NCI-H526 treated with DMSO at 0.1 percent for 48 hours (cell line): ENCODE results near the gene ST3GAL3.

Experiments
- DNase-seq: peaks from one replicate; lab custom pipeline; 2025; lab: John Stamatoyannopoulos, UW

ST3GAL3 gene

DNA sequence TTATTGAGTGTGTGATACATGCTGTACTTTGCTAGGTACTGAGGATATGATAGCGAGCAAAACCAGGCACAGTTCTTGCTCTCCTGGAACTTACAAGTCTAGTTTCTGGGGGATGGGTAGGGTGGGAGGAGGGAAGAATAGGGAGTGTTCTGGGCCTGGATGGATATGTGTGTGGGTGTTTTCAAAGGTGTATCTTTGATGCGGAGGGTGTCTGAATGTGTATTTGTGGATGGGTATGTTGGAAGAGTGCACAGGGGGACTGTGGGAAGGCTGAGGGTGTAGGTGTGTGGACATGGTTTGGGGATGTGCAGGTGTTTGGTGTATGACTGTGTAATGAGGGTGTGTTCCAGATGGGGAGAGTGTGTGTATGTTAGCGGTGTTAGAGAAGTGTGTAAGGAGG, 258.0 kb downstream of the ST3GAL3 start:
- no peak for DNase-seq

DNA sequence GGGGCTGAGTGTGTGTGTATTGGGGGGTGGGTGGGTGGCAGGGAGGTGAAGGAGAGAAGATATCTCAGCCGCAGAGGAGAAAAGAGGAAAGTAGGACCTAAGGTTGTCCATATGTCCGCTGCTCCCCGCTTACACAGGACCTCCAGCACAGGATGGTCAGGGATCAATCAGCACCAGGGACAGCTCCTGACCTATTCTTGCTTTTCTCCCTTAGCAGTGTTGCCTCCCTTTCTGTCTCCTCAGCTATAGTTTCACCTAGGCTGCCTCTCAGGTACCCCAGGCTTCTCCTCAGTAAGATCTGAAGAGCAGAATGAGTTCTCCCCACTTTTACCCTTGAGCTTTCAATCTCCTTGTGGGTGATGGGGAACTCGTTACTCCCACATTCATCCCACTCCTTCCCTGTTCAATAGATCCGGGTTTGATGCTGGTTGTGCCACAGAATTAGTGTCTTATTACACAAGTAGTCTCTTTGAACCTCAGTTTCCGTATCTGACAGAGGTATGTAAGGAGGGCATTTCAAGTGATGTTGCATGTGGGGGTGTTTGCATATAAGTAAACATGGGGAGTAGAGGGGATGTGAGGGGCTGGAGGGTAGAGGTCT, 261.1 kb downstream of the ST3GAL3 start:
- no peak for DNase-seq

DNA sequence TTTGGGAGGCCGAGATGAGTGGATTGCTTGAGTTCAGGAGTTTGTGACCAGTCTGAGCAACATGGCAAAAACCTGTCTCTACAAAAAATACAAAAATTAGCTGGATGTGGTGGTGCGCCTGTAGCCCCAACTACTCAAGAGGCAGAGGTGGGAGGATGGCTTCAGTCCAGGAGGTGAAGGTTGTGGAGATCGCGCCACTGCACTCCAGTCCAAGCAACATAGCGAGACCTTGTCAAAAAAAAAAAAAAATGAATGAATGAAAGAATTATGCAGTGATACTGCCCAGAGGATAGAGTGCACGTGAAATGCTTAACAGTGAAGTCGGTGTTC, 262.0 kb downstream of the ST3GAL3 start:
- DNase-seq = no peak

DNA sequence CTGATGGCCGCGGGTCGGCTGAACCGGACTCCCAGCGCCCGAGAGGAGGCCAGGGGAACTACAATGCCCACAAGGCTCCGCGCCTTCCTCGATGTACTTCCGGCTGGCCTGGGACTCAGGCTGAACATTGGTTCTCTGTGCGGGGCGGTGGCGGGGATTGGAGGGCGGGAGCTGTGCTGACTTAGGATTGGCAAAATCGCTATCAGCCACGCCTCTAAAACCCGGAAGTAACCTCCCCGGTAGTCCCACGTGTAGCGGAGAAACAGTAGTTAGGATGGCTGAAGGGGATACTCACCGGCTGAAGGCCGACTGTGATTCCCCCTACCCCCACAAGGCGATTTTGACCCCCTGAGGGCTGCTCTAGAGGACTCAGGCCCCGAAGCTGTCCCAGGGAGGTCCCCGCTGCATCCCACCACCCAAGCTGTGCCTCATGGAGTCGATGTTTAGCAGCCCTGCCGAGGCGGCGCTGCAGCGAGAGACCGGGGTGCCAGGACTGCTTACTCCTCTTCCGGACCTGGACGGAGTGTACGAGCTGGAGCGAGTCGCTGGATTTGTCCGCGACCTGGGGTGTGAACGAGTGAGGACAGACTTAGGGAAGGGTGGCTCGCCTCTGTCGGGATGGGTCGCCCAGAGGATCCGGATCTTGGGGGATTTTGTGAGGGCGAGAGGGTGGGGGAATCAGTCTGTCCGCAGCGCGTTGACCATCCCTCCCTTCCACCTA, 262.6 kb downstream of the ST3GAL3 start, which contains the start of gene DPH2:
DPH2 (plus strand) TSS at position 265 of the 721 bp plus-strand sequence; CDS start at position 431, 166 bp downstream.
- DNase-seq = peak; percentile 99

DNA sequence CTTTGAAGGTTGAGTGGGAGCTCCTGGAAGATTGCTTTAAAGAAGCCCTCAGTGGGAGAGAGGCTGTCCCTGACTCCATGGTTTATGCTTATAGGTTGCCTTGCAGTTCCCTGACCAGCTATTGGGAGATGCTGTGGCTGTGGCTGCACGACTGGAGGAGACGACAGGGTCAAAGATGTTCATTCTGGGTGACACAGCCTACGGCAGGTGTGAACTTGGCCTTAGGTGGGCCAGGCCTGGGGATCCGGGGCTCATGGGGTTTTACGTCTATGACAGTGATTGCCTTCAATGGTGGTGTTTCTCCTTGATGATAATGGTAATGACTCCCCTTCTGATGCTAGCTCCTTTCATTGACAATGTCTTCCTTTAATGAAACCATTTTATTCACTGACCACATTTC, 263.2 kb downstream of the ST3GAL3 start:
- DNase-seq = no peak

DNA sequence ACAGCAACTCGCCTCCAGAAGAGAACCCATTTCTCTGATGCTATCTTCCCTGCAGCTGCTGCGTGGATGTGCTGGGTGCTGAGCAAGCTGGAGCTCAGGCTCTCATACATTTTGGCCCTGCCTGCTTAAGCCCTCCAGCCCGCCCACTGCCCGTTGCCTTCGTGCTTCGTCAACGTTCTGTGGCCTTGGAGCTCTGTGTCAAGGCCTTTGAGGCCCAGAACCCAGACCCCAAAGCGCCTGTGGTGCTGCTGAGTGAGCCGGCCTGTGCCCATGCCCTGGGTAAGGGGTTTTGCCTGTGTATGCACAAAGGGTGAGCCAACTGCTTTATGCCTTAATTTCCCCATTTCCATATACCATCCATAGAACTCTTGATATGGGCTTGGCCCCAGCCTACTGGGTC, 263.6 kb downstream of the ST3GAL3 start:
- no peak for DNase-seq

DNA sequence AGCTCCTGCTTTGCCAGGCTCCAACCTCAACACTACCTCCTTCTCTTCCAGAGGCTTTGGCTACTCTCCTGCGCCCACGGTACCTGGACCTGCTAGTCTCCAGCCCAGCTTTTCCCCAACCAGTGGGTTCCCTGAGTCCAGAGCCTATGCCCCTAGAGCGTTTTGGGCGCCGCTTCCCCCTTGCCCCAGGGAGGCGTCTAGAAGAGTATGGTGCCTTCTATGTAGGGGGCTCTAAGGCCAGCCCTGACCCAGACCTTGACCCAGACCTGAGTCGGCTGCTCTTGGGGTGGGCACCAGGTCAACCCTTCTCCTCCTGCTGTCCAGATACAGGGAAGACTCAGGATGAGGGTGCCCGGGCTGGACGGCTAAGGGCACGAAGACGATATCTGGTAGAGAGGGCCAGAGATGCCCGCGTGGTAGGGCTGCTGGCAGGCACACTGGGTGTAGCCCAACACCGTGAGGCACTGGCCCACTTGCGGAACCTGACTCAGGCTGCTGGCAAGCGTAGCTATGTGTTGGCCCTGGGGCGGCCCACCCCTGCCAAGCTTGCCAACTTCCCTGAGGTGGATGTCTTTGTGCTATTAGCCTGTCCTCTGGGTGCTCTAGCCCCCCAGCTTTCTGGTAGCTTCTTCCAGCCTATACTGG, 264.1 kb downstream of the ST3GAL3 start:
- no peak for DNase-seq

DNA sequence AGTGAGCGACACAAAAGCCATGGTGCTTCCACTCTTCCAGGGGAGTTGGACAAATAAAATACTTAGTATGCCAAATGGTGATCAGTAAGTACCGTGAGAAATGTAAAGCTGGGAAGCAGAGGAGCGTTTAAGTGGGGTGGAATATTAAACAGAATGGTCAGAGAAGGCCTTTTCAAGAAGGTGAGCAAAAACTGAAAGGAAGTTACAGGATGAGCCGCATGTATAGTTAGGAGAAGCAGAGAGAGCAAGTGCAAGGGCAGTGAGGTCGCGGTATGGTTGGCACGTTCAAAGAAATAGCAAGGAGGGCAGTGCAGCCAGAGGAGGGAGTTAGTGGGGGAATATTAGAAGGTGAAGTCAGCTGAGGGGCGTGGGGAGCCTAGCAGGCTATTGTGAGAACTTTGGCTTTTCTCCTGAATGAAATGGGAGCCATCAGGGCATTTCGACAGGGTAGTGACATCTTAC, 266.7 kb downstream of the ST3GAL3 start:
- peak; percentile 77 for DNase-seq

DNA sequence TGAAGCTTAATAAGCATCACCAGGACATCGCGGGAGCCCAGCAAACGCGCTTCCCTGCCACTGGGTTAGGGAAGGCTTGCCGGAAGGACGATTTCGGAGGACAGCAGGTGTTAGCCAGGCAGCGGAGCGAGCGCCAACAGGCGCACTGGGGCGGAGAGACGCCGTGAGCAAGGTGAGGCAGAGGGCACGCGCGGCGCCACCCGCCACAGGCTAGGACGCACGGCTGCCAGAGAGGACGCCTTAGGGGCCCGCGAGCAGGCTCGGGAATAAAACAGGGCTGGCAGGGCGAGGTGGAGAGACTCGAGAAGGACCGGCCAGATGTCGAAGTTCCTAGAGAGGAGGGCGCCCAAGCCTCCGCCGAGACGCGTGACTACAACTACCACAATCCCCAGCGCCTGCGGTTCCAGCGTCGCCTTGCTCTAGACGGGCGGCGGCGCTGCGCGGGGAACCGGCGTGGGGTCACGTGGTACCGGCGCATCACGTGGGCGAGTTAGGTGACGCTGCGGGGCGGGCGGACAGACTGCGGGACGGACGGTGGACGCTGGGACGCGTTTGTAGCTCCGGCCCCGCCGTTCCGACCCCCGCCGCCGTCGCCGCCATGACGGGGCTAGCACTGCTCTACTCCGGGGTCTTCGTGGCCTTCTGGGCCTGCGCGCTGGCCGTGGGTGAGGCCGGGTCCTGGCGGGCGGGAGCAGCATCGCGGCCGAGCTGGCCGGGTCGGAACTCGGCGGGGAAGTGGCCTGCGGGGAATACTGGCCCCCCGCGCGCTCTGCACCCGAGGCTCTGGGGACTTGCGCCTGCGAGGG, 267.3 kb downstream of the ST3GAL3 start, which contains the start of gene ATP6V0B:
ATP6V0B (plus strand) TSS at position 518 of the 806 bp plus-strand sequence; CDS start at position 599, 81 bp downstream.
- DNase-seq = peak; percentile 97

DNA sequence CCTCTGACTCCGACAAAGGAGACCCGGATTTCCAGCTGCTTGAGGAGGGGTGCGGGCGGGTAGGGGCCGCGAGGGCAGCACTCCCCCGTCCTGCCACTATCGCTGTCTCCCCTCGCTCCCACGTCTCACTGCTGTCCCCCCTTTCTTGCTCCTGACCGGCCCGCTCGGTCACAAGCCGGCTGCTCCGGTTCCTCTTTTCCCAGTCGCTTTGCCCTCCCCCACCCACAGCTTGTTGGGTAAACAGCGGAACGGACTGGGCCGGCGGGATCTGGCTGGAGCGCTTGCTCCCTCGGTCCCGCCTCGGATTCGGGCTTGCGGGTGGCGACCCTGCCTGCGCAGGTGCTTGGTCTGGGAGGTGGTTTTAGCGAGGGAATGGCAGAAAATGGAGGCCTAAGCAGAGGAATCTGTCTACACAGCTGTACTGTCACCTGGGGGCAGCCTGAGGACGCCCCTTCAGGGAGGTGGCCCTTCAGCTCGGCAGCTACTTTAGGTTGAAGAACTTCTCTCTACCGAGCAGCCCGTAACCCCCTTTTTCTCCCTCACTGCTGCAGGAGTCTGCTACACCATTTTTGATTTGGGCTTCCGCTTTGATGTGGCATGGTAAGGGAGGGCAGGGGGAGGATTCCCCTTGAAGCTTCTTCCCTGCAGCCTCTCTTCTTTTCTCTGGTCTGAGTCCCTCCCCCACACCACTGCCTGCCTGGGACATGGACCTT, 268.1 kb downstream of the ST3GAL3 start:
- no peak for DNase-seq

DNA sequence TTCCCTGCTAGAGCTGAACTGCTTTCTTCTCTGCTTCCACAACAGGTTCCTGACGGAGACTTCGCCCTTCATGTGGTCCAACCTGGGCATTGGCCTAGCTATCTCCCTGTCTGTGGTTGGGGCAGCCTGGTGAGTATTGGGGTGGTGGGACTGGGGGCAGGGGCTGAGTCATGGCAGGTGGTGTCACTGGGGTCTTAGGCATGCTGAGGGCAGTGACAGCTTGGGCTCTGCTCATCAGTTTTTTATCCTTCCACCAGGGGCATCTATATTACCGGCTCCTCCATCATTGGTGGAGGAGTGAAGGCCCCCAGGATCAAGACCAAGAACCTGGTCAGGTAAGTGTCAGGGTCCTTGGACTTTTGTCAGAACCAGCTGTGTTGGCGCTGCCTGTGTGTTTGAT, 268.7 kb downstream of the ST3GAL3 start:
- no peak for DNase-seq

DNA sequence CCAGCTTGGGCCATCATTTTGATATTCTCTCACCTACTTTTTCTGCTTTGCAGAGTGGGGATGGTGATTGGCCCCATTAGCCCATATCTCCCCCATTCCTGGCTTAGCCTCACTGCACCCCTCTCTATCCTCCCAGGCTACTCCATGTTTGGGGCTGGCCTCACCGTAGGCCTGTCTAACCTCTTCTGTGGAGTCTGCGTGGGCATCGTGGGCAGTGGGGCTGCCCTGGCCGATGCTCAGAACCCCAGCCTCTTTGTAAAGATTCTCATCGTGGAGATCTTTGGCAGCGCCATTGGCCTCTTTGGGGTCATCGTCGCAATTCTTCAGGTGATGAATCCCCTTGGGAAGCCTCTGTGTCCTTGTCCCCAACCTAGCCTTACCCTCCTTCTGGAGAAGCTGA, 269.6 kb downstream of the ST3GAL3 start:
- no peak for DNase-seq

DNA sequence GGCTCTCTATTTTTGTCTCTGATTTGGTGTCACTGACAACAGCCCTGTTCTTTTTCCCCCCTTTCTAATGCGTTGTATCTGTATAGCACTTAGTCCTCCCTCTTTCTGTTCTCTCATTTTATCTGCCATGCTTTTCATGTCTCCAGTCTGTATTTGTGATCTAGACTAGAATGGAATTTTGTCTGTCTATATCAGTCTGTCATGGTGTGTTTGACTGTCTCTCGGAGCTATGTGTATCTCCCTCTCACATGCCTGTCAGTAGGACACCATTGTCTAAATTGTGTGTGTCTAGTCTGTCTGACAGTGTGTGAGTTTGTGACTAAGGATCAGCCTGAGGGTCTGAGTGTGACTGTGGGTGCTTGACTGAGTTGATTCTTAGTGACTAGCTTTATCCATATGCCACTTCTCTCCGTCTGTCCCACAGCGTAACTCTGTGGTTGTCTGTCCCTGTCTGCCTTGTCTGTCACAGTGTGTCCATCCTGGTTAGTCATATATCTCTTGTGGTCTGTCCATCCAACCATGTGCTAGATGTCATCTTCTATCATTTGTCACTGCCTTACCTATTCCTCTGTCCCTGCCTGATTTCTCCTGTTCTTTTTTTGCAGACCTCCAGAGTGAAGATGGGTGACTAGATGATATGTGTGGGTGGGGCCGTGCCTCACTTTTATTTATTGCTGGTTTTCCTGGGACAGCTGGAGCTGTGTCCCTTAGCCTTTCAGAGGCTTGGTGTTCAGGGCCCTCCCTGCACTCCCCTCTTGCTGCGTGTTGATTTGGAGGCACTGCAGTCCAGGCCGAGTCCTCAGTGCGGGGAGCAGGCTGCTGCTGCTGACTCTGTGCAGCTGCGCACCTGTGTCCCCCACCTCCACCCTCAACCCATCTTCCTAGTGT, 270.3 kb downstream of the ST3GAL3 start:
- no peak for DNase-seq

DNA sequence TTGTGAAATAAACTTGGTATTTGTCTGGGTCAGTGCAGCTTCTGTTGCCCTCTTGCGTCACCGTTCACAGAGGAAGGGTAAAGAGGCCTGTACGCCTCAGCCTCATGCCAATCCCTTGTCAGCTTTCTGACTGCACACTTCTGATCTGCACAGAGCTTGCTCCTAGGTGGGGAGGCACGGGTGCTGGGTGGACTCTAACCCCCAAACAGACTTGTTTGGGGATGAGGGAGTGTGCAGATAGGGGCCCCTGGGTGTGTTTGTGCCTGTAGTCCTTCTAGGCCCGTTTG, 270.9 kb downstream of the ST3GAL3 start:
- no peak for DNase-seq

DNA sequence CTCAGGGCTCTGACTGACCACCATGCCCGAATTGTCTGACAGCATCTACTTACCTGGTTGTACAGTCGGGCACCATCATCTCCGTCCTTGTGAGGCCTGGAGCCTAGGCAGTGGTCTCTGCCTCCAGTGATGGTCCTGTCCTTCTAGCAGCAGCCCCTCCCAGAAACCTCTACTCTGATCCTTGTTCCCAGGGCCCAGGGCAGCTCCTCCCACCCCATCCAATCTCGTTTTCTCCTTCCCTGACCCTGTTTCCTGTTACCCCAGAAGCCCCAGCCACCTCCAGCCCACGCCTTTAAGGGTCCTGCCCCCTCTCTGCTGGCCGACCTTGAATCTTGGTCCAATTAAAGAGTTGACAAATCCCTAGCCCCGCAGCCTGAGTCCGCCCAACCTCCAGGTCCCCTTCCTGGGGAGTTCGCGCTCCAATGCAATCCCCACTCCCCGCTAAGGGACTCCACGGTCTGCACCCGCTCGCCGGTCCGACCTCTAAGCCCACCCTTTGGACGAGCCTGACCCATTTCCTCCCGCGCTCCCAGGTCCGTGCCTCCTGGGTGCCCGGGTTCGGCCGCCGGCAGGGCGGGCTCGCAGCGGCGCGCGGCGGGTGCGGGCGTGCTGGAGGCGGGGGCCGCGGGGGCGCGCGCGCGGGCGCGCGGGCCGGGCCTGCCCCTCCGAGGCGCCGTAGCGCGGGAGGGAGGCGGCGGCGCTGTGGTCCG, 271.4 kb downstream of the ST3GAL3 start, which contains the start of gene B4GALT2:
B4GALT2 (plus strand) TSS at position 660 of the 710 bp plus-strand sequence. CDS start 1,951 bp downstream, outside the sequence.
- no peak for DNase-seq

DNA sequence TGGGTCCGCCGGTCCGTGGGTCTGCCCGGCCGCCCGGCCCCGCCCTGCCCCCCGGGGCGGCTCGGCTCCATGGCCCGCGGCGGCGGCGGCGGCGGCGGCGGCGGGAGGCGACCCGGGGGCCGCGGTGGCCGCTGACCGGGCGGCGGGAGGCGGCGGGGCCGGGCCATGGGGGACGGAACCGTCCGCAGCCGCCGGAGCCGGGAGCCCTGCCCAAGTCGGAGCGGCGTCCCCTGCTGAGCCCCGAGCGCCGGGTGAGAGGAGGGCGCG, 271.9 kb downstream of the ST3GAL3 start:
- no peak for DNase-seq

DNA sequence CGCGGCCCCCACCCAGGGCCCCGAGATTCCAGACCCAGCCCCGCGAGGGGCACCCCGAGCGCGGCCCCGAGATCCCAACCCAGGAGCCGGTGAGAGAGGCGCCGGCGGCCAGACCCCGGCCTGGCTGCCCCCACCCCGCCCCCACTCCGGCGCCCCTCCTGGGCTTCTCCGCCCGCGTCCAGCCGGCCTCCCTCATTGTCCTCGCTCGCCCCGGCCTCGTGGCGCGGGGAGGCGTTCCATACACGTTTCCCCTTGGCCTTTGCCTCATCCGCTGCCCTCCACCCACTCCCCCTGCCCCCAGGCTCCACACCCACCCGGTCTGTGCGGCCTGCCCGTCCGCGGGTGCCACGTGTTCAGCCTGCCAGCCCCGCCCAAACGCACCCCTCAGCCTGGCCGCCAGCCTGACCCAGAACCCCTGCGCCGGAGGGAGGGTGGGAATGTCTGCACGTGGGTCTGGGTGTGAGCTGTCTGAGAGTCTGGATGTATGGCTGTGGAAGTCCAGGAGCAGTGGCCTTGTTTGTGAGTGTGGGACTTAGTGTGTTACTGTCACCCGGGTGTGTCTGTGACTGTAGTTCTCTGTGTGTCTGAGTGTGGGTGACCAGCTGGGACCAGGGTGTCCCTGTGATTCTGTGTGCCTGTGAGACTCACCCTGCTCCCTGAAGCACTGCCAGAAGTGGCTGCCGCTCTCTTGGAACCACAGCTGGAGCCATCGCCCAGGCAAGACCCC, 272.4 kb downstream of the ST3GAL3 start:
- DNase-seq = peak; percentile 35

DNA sequence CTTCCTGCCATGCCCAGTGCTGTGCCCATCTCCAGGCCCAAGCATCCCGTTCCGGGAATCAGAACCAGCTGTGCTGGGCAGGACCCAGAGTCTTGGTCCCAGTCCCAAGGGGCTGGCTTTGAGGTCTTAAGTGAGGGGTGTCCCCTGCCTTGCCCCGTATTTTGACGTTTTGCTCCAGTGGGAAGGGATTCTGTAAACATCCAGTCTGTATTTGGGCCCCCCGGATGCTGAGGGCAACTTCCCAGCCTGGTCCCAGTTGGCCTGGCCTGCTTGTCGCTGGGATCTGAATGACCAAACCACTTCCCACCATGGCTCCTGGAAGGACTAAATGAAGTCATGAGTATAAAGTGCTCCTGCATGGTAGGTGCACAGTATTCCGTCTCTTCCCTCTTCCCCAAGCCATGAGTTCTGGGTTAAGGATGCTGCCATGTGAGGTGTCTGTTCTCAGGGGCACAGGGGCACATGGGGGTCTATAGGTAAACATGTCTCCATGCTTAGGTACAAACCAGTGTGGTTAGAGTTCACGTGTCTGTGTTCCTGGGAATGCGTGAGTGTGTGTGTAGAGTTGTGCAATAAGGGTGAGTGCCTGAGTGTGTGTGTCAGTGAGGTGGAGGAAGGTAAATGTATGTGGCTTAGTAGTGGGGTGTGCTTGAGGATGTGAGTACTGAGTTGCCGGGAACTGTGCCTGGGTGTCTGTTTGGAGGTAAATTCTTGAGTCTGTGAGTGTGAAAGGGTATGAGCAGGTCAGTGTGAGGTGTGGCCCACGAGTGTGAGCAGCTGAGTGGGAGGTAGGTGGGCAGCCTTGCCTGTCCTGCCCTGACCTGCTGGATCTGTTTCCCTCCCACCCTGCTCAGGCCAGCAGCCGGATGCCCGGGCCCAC, 273.2 kb downstream of the ST3GAL3 start:
- peak; percentile 24 for DNase-seq
